Caco-2 (cell line): ENCODE data around the gene VASN. TPM values are rescaled to one million over a fixed set of nuclear protein-coding genes. Genes with fewer than 3 reads are reported as not detected.
A peak's percentile ranks its signal among the peaks of the same experiment; 100 is the strongest.

Source experiments
- BruUV-seq: library from RNA; stranded (reverse); fragments of 400-500 nt; replicated peaks from 2 replicates; lab custom pipeline; 2021; lab: Mats Ljungman, UMichigan
- CTCF ChIA-PET: fragments of 300-600 bp; sonication (Branson Sonifier 250); formaldehyde crosslinking; loops from one replicate; lab custom pipeline; 2022; ENCODE audit warnings: antibody characterized with exemption; lab: Charles Lee
- POLR2A ChIA-PET: fragments of 300-600 bp; sonication (Branson Sonifier 250); formaldehyde crosslinking; loops from one replicate; lab custom pipeline; 2022; ENCODE audit warnings: antibody characterized with exemption; lab: Charles Lee
- DNase-seq, 2 experiments: peaks; one replicate each; pipeline versions ENCODE4 v3.0.0 to v3.0.0-alpha.2; 2020 to 2022
- H3K27me3 ChIP-seq: replicated peaks from 2 replicates; pipeline ENCODE4 v1.6.0; 2011; ENCODE audit warnings: low read length; ENCODE audit not compliant: control insufficient read depth, insufficient read depth
- H3K36me3 ChIP-seq: 2 replicates; pipeline ENCODE4 v1.5.1; 2011; ENCODE audit warnings: low read length; ENCODE audit not compliant: control insufficient read depth, insufficient read depth
- H3K4me1 ChIP-seq: fragments of 250-450 bp; sonication (Bioruptor Pico); 2 replicates; pipeline ENCODE4 v1.5.1; 2020; ENCODE audit warnings: mild to moderate bottlenecking
- H3K4me3 ChIP-seq: 2 replicates; pipeline ENCODE4 v1.5.1; 2011; ENCODE audit warnings: low read depth, mild to moderate bottlenecking, control low read depth, low read length
- H3K9me3 ChIP-seq: fragments of 250-450 bp; sonication (Bioruptor Pico); 2 replicates; pipeline ENCODE4 v1.5.1; 2020; ENCODE audit warnings: mild to moderate bottlenecking, moderate library complexity
- H3K27ac Mint-ChIP-seq: one replicate; pipeline ENCODE4 v1.8.0; 2022; ENCODE audit warnings: mixed read lengths; ENCODE audit not compliant: unreplicated experiment
- H3K27me3 Mint-ChIP-seq: one replicate; pipeline ENCODE4 v1.8.0; 2022; ENCODE audit warnings: mixed read lengths; ENCODE audit not compliant: insufficient read depth, unreplicated experiment
- H3K36me3 Mint-ChIP-seq: one replicate; pipeline ENCODE4 v1.8.0; 2022; ENCODE audit warnings: mild to moderate bottlenecking, mixed read lengths; ENCODE audit not compliant: insufficient read depth, unreplicated experiment
- H3K4me1 Mint-ChIP-seq: one replicate; pipeline ENCODE4 v1.8.0; 2022; ENCODE audit warnings: low read depth, mixed read lengths; ENCODE audit not compliant: unreplicated experiment
- H3K4me3 Mint-ChIP-seq: one replicate; pipeline ENCODE4 v1.8.0; 2022; ENCODE audit warnings: mild to moderate bottlenecking, moderate library complexity, mixed read lengths; ENCODE audit not compliant: unreplicated experiment
- H3K9me3 Mint-ChIP-seq: one replicate; pipeline ENCODE4 v1.8.0; 2022; ENCODE audit warnings: mixed read lengths; ENCODE audit not compliant: unreplicated experiment
- intact Hi-C: fragments of 100-400 bp; cut with micrococcal nuclease; formaldehyde crosslinking; loops from one replicate; pipeline ENCODE4 v1.10.0; 2022; ENCODE audit not compliant: unreplicated experiment
- total RNA-seq: library from RNA; stranded (reverse); gene quantifications from 2 replicates; pipeline ENCODE4 v1.2.3, GENCODE V29; 2022
- TF ChIP-seq, protein P1 (sequence below), 2 experiments: fragments of 200-600 bp in 1 of 2; IDR thresholded peaks; 1 replicate in 1 of 2; 2 replicates in 1 of 2; pipeline versions ENCODE4 v1.5.1 to v1.8.0; 2011 to 2022; ENCODE audit warnings: antibody characterized with exemption in 1 of 2, control low read depth in 1 of 2, inconsistent platforms in 1 of 2, low read depth in 1 of 2, low read length in 1 of 2, mild to moderate bottlenecking in 1 of 2, moderate library complexity in 1 of 2; ENCODE audit not compliant: insufficient read depth in 1 of 2, severe bottlenecking in 1 of 2, unreplicated experiment in 1 of 2

The VASN gene
- total RNA-seq, 1 experiment from 2014 or later = 2.7 TPM

DNA sequence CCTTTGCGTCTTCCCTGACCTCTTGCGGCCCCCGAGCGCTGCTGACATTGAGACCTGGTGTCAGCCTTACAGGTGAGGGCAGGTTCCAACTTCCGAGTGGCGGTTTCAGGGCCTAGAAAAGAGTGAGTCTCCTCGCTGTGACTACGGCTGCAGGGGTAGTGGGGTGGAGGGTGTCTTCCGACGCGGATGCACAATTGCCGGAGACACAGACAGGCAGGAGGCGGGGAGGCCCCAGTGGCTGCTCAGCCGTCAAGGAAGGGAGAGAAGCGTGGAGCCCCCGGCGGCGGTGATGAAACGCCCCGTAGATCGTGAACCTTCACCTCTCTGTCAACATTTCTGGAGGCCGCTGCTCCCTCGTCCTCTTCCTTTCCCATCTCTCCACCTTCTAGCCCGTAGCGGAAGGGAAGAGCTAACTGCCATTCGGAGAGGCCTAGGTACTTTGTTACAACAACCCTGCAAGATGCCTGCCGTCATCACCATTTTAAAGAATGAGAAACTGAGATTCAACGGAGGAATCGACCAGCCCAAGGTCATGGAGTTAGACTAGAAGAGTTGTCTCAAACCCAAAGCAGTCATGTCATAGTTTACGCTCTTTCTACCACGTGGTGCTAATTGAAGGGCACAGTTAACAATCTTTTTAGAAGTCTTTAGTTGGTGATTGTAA is 54.5 kb downstream of the VASN start:
- no peaks in the 10 kb centered on the region for H3K27me3 ChIP-seq
- ChIA-PET POLR2A (interaction anchor here (0.6 kb wide), 1 partner anchor 425 kb away, joined by 3 read pairs; no protein-coding TSS in a partner anchor), CTCF (no interaction called here)
- Mint-ChIP-seq H3K4me1 (peaks cover 6% of the 10 kb centered on the region), H3K27ac (peak overlapping the region; percentile 99), H3K9me3 (no peaks in the 10 kb centered on the region), H3K27me3 (no peaks in the 10 kb centered on the region), H3K4me3 (peak overlapping the region; percentile 94), H3K36me3 (peaks cover 40% of the 10 kb centered on the region)
- intact Hi-C loops = loop anchor here (5.0 kb wide), 2 partner anchors 51 to 186 kb away; partner anchors contain the start of genes HMOX2 and UBALD1
- peak; percentile 67 to 72 for DNase-seq
- TF ChIP-seq, protein P1, sequence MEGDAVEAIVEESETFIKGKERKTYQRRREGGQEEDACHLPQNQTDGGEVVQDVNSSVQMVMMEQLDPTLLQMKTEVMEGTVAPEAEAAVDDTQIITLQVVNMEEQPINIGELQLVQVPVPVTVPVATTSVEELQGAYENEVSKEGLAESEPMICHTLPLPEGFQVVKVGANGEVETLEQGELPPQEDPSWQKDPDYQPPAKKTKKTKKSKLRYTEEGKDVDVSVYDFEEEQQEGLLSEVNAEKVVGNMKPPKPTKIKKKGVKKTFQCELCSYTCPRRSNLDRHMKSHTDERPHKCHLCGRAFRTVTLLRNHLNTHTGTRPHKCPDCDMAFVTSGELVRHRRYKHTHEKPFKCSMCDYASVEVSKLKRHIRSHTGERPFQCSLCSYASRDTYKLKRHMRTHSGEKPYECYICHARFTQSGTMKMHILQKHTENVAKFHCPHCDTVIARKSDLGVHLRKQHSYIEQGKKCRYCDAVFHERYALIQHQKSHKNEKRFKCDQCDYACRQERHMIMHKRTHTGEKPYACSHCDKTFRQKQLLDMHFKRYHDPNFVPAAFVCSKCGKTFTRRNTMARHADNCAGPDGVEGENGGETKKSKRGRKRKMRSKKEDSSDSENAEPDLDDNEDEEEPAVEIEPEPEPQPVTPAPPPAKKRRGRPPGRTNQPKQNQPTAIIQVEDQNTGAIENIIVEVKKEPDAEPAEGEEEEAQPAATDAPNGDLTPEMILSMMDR (IDR thresholded peaks at IDR 0.05; ENCODE audit: insufficient read depth in 1 of 2, low read depth in 1 of 2, low read length in 1 of 2, severe bottlenecking in 1 of 2, unreplicated experiment in 1 of 2) = no peak
- peaks cover 9% of the 10 kb centered on the region; the same call in 1 of the 2 replicates for H3K4me1 ChIP-seq
- BruUV-seq = no TSS peak
- H3K4me3 ChIP-seq = peak overlapping the region; percentile 50
- H3K36me3 ChIP-seq = no peaks in the 10 kb centered on the region; the same call in 1 of the 2 replicates
- no peaks in the 10 kb centered on the region for H3K9me3 ChIP-seq

DNA sequence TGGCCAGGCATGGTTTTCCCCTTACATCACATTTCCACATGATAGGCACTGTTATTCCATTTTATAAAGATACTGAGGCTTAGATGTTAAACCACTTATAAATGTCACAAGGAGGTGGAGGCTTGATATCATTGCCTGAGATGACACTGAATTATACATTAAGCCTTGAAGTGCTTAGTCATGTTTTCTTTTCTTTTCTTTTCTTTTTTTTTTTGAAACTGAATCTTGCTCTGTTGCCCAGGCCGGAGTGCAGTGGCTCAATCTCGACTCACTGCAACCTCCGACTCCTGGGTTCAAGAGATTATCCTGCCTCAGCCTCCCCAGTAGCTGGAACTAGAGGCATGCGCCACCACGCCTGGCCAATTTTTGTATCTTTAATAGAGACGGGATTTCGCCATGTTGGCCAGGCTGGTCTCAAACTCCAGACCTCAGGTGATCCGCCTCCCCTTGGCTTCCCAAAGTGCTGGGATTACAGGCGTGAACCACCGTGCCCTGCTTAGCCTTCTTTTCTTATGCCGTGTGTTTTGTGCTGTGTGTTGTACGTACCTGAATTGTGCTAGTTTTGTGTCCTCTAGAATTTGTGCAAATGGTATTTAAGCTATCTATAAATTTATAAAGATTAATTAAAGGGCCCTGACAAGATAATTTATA is 55.2 kb downstream of the VASN start:
- intact Hi-C loops = loop anchor here (5.0 kb wide), 2 partner anchors 50 to 185 kb away; partner anchors contain the start of genes HMOX2 and UBALD1
- no peaks in the 10 kb centered on the region for H3K27me3 ChIP-seq
- H3K9me3 Mint-ChIP-seq = no peaks in the 10 kb centered on the region
- H3K4me1 Mint-ChIP-seq = peaks cover 6% of the 10 kb centered on the region
- TSS peak; percentile 52 for BruUV-seq
- peaks cover 47% of the 10 kb centered on the region for H3K36me3 Mint-ChIP-seq
- peaks cover 9% of the 10 kb centered on the region; the same call in 1 of the 2 replicates for H3K4me1 ChIP-seq
- no peak for DNase-seq
- peak overlapping the region; percentile 99 for H3K27ac Mint-ChIP-seq
- no peaks in the 10 kb centered on the region; the same call in 1 of the 2 replicates for H3K36me3 ChIP-seq
- H3K4me3 Mint-ChIP-seq = peak overlapping the region; percentile 94
- no peaks in the 10 kb centered on the region for H3K27me3 Mint-ChIP-seq
- POLR2A ChIA-PET = interaction anchor here (0.6 kb wide), 1 partner anchor 425 kb away, joined by 3 read pairs; no protein-coding TSS in a partner anchor
- H3K9me3 ChIP-seq = no peaks in the 10 kb centered on the region
- TF ChIP-seq, protein P1 (IDR thresholded peaks at IDR 0.05; ENCODE audit: insufficient read depth in 1 of 2, low read depth in 1 of 2, low read length in 1 of 2, severe bottlenecking in 1 of 2, unreplicated experiment in 1 of 2) = no peak
- H3K4me3 ChIP-seq = peak overlapping the region; percentile 50
- CTCF ChIA-PET = no interaction called here

DNA sequence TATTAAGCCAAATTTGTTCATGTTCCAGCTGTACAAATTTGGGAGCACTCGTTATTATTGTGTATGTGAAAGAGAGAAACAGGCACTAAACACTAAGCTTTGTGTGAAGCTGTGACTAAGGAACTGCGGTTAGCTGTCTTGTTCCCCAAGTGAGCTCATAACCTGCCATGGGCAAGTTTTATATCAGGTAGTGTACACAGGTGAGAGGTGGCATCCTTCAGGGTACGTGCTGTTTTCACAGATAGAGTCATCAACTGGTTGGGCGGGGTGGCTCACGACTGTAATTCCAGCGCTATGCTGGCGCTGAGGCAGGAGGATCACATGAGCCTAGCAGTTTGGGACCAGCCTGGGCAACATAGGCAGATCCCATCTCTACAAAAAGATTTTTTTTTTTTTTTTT is 56.9 kb downstream of the VASN start:
- Mint-ChIP-seq H3K4me1 (peaks cover 6% of the 10 kb centered on the region), H3K9me3 (no peaks in the 10 kb centered on the region), H3K27ac (no peak overlapping the region), H3K4me3 (no peak overlapping the region), H3K36me3 (peaks cover 60% of the 10 kb centered on the region), H3K27me3 (no peaks in the 10 kb centered on the region)
- DNase-seq = no peak
- Histone ChIP-seq H3K4me3 (no peak overlapping the region), H3K36me3 (no peaks in the 10 kb centered on the region; the same call in 1 of the 2 replicates), H3K27me3 (no peaks in the 10 kb centered on the region), H3K4me1 (peaks cover 9% of the 10 kb centered on the region; the same call in 1 of the 2 replicates), H3K9me3 (no peaks in the 10 kb centered on the region)
- POLR2A ChIA-PET = no interaction called here
- BruUV-seq = no TSS peak
- CTCF ChIA-PET = no interaction called here
- intact Hi-C loops = loop anchor here (5.0 kb wide), 2 partner anchors 49 to 184 kb away; partner anchors contain the start of genes HMOX2 and UBALD1
- TF ChIP-seq, protein P1 (IDR thresholded peaks at IDR 0.05; ENCODE audit: insufficient read depth in 1 of 2, low read depth in 1 of 2, low read length in 1 of 2, severe bottlenecking in 1 of 2, unreplicated experiment in 1 of 2) = no peak
